ENCODE results near the gene MEAK7.

DNA sequence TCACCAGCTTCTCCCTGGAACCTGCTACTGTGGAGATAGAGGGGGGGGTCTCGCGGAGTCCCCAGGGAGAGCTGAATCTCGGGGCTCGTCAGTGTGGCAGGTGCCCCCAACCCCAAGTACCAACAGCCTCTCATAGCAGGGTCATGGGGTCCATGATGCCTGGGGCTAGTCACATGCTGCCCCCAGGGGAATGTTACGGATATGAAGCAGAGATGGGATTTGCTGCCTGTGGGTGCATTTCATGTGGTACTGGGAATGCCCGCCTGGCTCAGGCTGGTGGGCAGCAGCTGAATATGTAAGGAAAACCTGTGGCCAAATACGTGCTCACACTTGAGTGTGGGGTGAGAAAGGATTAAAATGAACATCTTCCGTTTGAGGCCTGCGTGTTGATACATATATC is 49.4 kb downstream of the MEAK7 start:
- TF ChIP-seq FOXP2 (optimal IDR thresholded peaks at IDR 0.05; ENCODE audit: control extremely low read depth, extremely low read length, insufficient read depth) (no peak), POLR2AphosphoS5 (IDR thresholded peaks at IDR 0.05; ENCODE audit: borderline replicate concordance, low read depth, low read length) (no peak)

Data from SK-N-MC (cell line).